Sigmoid colon (tissue), 4 donors: ENCODE data around the gene PALM3.

Source experiments
- CTCF ChIP-seq, 4 experiments: fragments of 450-650 bp in 3 of 4; fragments of 200-600 bp in 1 of 4; IDR thresholded peaks; one replicate each; pipeline ENCODE4 v1.5.1; 2016 to 2019; ENCODE audit warnings: antibody characterized with exemption in 4 of 4, mild to moderate bottlenecking in 3 of 4, moderate library complexity in 2 of 4
- EP300 ChIP-seq, 4 donors: sonication (generic); formaldehyde crosslinking; IDR thresholded peaks; one replicate each; pipeline ENCODE4 v1.6.1; 2017; ENCODE audit warnings: antibody characterized with exemption in 4 of 4
- POLR2A ChIP-seq, 2 donors: fragments of 450-650 bp; IDR thresholded peaks; one replicate each; pipeline ENCODE4 v1.6.1; 2016; ENCODE audit warnings: antibody characterized with exemption in 2 of 2, mild to moderate bottlenecking in 2 of 2, moderate library complexity in 2 of 2
- POLR2AphosphoS5 ChIP-seq, 4 donors: sonication (generic); formaldehyde crosslinking; IDR thresholded peaks; one replicate each; pipeline ENCODE4 v1.6.1; 2017; ENCODE audit warnings: antibody characterized with exemption in 4 of 4

GRCh38 chr19:14033946-14034345 lies 27.9 kb downstream of the PALM3 start:
- TF ChIP-seq POLR2A (IDR thresholded peaks at IDR 0.05) (no peak), CTCF (IDR thresholded peaks at IDR 0.05) (no peak), POLR2AphosphoS5 (IDR thresholded peaks at IDR 0.05) (no peak), EP300 (IDR thresholded peaks at IDR 0.05) (no peak)
